ENCODE results near the gene CEL. TPM values are rescaled to one million over a fixed set of nuclear protein-coding genes. Genes with fewer than 3 reads are reported as not detected.
"Not testable (repeated sequence)": the region's sequence is repeated elsewhere in the genome, so short reads cannot be mapped to it uniquely, and the experiment has no call there.

Gene CEL
- total RNA-seq, 1 donor from 2014 or later: 0.41 TPM

DNA sequence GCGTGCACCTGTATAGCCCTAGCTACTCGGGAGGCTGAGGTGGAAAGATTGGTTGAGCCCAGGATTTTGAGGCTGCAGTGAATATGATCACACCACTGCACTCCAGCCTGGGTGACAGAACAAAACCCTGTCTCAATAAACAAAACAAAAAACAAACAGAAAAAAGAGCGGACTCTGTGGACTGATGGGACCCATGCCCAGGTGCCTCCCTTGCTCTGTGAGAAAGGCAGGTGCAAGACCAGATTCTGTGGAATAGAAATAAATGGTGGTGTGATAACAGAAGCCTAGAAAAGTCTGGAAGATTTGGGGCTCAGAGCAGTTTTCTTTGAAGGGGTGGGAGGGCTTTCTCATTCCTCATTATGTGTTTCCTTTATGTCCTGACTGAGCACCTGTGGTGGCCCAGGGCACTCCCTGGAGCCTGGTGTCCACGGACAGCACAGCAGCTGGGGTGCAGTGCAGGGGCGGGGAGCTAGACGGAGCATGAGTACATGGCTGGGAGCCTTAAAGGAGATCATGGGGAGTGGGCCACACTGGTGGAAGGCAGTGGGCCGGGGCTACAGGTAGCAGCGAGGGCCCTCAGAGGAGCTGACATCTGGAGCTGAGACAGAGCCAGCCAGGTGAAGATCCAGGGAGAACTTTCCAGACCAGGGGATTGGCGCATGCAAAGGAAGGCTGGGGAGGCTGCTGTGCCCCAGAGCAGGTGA, 15.4 kb upstream of the CEL start:
- DNase-seq (ENCODE audit: low spot score in 2 of 2): no peak
- no peak for FAIRE-seq

- FAIRE-seq (no peak), DNase-seq (ENCODE audit: low spot score in 2 of 2) (no peak)
Measured at GRCh38 chr9:133046900-133047295, 14.9 kb upstream of the CEL start.

DNA sequence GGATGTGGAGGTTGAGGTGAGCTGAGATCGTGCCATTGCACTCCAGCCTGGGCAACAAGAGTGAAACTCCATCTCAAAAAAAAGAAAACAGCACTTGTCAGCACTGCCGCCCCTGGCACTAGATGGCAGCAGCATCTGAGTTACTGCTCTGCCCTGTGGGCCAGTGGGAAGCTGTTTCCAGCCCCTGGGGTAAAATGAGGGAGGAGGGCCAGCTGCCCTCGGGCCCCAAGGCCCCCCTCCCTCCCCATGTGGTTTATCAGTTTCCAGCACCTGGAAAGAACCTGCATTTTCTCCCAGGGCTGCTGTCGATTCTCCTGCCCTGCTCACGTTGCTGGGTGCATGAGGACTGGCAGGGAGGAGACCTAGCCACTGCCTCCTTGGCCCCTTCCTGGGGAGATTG, 13.2 kb upstream of the CEL start:
- DNase-seq (ENCODE audit: low spot score in 2 of 2) (peak in 1 of 2 donors; percentile 62), FAIRE-seq (no peak)

- FAIRE-seq (no peak), DNase-seq (ENCODE audit: low spot score in 2 of 2) (no peak)
Measured at GRCh38 chr9:133049043-133049442, 12.7 kb upstream of the CEL start.

GRCh38 chr9:133050142-133050541, 11.6 kb upstream of the CEL start:
- FAIRE-seq (no peak), DNase-seq (ENCODE audit: low spot score in 2 of 2) (peak; percentile 56 to 66)

- DNase-seq (ENCODE audit: low spot score in 2 of 2) (no peak), FAIRE-seq (no peak)
Measured at GRCh38 chr9:133050781-133051180, 11.0 kb upstream of the CEL start.

DNA sequence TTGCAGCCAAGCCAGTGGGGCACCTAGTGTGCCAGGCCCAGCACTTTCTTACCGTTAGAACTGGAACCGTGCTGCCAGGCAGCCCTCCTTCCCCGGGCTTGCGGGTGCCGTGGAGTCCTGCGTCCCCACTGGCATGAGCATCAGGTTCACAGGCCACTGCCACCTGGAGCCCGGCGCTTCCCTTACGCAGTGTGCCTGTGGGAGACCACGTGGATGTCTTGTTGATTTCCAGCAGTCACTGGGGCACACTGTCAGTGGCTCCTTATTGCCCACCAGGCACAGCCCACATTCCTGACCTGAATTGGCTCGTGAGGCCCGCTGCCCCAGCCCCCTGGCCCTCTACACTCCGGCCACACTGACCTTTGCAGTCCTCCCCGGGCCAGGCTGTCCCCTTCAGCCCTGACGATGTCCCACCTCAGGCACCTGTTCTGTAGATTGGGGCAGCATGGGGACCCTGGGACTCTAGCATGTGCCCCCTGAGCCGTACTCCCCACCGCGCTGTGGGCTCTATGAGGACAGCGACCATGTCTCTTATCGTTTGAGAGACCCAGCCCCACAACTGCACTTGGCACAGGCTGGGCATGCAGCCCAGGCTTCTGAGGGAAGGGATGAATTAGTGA, 10.4 kb upstream of the CEL start:
- no peak for FAIRE-seq

GRCh38 chr9:133051966-133052539, 9.7 kb upstream of the CEL start:
- FAIRE-seq: no peak

More for the DNA sequence above, 10.4 kb upstream of the CEL start:
- DNase-seq (ENCODE audit: low spot score in 2 of 2): no peak

GRCh38 chr9:133054194-133054890, 7.4 kb upstream of the CEL start:
- no peak for DNase-seq (ENCODE audit: low spot score in 2 of 2)
- no peak for FAIRE-seq

More at GRCh38 chr9:133051966-133052539, 9.7 kb upstream of the CEL start:
- no peak for DNase-seq (ENCODE audit: low spot score in 2 of 2)

DNA sequence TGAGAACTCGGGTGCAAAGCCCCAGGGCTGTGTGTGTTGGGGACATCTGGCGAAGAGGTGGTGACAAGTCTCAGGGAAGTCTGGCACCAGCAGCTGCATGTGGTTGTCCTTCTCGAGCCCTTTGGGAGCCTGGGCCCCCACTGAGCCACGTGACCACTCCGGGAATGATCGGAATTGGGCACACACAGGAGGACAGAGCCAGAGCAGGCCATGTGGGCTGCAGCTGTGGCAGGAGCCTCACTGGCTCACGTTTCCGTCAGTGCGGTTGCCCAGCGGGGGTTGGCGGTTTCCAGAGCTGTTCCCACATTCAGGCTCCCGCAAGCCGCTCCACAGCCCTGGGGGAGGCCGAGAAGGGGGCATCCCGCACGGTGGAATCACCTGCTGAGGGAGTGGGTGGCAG, 6.8 kb upstream of the CEL start:
- peak in 1 of 2 donors; percentile 53 for DNase-seq (ENCODE audit: low spot score in 2 of 2)
- FAIRE-seq: no peak

GRCh38 chr9:133055788-133056420, 5.9 kb upstream of the CEL start:
- DNase-seq (ENCODE audit: low spot score in 2 of 2) (no peak), FAIRE-seq (no peak)

DNA sequence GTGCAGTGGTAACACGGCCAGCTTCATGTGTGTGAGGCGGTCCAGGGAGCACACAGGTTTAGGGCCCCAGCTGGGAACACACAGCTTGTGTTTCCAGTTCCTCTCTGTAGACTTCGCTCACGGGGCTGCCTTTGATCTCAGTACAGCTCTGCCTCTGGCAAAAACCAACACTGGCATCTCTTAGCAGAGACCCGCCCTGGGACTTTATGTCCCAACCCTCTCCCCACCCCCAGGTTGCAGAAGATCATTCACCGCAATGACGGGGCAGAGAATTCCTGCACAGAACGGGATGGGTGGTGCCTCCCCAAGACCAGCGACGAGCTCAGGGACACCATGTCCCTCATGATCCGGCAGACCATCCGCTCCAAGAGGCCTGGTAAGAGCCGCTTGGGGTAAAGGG, 5.2 kb upstream of the CEL start:
- no peak for FAIRE-seq
- no peak for DNase-seq (ENCODE audit: low spot score in 2 of 2)

- no peak for DNase-seq (ENCODE audit: low spot score in 2 of 2)
- FAIRE-seq: no peak
Measured at GRCh38 chr9:133057006-133057405, 4.8 kb upstream of the CEL start.

DNA sequence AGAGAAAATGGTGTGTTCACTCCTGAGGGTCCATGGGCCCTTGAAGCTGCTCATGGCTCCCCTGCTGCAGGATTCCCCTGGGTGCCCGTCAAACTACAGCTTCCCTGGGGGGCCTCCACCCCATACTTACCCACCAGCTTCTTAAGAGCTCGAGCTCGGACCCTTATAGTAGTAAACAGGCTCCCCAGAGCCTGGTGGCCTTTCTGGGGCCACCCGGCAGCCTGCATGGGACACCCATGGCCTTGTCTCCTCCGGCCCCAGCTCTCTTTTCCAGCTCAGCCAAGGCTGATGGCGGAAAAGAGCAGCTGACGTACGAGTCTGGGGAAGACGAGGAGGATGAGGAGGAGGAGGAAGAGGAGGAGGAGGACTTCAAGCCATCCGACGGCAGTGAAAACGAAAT, 4.2 kb upstream of the CEL start:
- no peak for FAIRE-seq

DNA sequence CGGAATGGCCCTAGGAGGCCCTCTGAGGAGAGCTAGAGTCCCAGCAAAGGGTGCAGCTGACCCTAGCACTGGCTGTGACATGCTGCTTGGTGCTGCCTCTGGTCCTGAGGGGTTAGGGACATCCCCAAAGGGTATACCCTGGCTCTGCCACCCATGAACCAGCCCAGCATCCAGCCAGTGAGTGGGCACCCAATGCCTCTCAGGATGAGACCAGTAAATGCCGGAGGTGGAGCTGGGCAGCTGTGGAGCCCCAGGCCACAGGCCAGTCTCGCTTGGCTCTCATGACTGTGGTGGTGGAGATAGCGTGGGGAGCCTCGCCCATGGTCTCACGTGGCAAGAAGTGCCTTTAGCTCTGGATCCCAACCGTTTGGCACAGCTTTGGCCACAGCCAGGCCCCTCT, 3.7 kb upstream of the CEL start:
- FAIRE-seq (no peak), DNase-seq (ENCODE audit: low spot score in 2 of 2) (no peak)

More for the DNA sequence above, 4.2 kb upstream of the CEL start:
- DNase-seq (ENCODE audit: low spot score in 2 of 2): no peak

- FAIRE-seq (no peak), DNase-seq (ENCODE audit: low spot score in 2 of 2) (no peak)
Measured at GRCh38 chr9:133058550-133059320, 3.0 kb upstream of the CEL start.

- FAIRE-seq (no peak), DNase-seq (ENCODE audit: low spot score in 2 of 2) (no peak)
Measured at GRCh38 chr9:133059623-133060022, 2.2 kb upstream of the CEL start.

GRCh38 chr9:133060417-133060841, 1.4 kb upstream of the CEL start:
- FAIRE-seq (no peak), DNase-seq (ENCODE audit: low spot score in 2 of 2) (no peak)

DNA sequence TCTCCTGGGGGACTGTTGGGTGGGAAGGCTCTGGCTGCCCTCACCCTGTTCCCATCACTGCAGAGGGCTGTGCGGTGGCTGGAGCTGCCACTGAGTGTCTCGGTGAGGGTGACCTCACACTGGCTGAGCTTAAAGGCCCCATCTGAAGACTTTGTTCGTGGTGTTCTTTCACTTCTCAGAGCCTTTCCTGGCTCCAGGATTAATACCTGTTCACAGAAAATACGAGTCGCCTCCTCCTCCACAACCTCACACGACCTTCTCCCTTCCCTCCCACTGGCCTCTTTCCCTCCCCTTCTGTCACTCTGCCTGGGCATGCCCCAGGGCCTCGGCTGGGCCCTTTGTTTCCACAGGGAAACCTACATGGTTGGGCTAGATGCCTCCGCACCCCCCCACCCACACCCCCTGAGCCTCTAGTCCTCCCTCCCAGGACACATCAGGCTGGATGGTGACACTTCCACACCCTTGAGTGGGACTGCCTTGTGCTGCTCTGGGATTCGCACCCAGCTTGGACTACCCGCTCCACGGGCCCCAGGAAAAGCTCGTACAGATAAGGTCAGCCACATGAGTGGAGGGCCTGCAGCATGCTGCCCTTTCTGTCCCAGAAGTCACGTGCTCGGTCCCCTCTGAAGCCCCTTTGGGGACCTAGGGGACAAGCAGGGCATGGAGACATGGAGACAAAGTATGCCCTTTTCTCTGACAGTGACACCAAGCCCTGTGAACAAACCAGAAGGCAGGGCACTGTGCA, 590 bp upstream of the CEL start:
- not testable (repeated sequence) for FAIRE-seq; DNase-seq (ENCODE audit: low spot score in 2 of 2)
